Subcutaneous adipose tissue (tissue), 4 donors: ENCODE measurements around the gene FICD. TPM values are rescaled to one million over a fixed set of nuclear protein-coding genes. Genes with fewer than 3 reads are reported as not detected.

Experiments
- total RNA-seq, 4 donors: library from RNA; depleted of rRNA; stranded (reverse); fragments of >200 nt; gene quantifications; one replicate each; pipeline ENCODE4 v1.1.0, GENCODE V29; 2016
- TF ChIP-seq, protein P1 (sequence below): fragments of 450-650 bp; IDR thresholded peaks from one replicate; pipeline ENCODE4 v1.5.1; 2016; ENCODE audit warnings: low read depth, mild to moderate bottlenecking, control low read depth, antibody characterized with exemption, moderate library complexity

The FICD gene
- total RNA-seq, 4 donors from 2014 or later = 4.9 to 9.9 (median 7.4) TPM

GRCh38 chr12:108526482-108527165 is 11.5 kb downstream of the FICD start:
- TF ChIP-seq, protein P1, sequence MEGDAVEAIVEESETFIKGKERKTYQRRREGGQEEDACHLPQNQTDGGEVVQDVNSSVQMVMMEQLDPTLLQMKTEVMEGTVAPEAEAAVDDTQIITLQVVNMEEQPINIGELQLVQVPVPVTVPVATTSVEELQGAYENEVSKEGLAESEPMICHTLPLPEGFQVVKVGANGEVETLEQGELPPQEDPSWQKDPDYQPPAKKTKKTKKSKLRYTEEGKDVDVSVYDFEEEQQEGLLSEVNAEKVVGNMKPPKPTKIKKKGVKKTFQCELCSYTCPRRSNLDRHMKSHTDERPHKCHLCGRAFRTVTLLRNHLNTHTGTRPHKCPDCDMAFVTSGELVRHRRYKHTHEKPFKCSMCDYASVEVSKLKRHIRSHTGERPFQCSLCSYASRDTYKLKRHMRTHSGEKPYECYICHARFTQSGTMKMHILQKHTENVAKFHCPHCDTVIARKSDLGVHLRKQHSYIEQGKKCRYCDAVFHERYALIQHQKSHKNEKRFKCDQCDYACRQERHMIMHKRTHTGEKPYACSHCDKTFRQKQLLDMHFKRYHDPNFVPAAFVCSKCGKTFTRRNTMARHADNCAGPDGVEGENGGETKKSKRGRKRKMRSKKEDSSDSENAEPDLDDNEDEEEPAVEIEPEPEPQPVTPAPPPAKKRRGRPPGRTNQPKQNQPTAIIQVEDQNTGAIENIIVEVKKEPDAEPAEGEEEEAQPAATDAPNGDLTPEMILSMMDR = no peak

GRCh38 chr12:108527166-108527496 is 12.1 kb downstream of the FICD start:
- TF ChIP-seq, protein P1 = no peak

- TF ChIP-seq, protein P1 = no peak
These were observed 15.1 kb downstream of the FICD start for GRCh38 chr12:108530161-108530560.

GRCh38 chr12:108531929-108532848 is 17.1 kb downstream of the FICD start:
- TF ChIP-seq, protein P1 = no peak

- TF ChIP-seq, protein P1 = no peak
These were observed 23.1 kb downstream of the FICD start for GRCh38 chr12:108538146-108538545.

- TF ChIP-seq, protein P1 = no peak
These were observed 23.6 kb downstream of the FICD start for GRCh38 chr12:108538616-108539195.

GRCh38 chr12:108542320-108542719 is 27.2 kb downstream of the FICD start:
- TF ChIP-seq, protein P1 = no peak
